NCI-H345 treated with DMSO at 0.1 percent for 48 hours (cell line): ENCODE measurements around the gene TACC3.
A peak's percentile ranks its signal among the peaks of the same experiment; 100 is the strongest.
"Not testable (repeated sequence)": the region's sequence is repeated elsewhere in the genome, so short reads cannot be mapped to it uniquely, and the experiment has no call there.

Experiments
- DNase-seq: peaks from one replicate; lab custom pipeline; 2025; ENCODE audit not compliant: unreplicated experiment; lab: John Stamatoyannopoulos, UW

Gene TACC3

DNA sequence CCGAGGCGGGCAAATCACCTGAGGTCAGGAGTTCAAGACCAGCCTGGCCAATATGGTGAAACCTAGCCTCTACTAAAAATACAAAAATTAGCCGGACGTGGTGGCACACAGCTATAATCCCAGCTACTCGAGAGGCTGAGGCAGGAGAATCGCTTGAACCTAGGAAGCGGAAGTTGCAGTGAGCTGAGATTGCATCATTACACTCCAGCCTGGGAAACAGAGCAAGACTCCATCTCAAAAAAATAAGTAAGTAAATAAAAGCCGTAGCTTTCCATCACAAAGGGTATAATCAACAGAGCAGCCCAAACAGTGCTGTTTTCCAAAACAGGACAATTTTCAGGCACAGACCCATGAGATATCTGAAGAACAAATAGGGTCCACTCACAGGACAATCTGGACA is 19.6 kb upstream of the TACC3 start:
- DNase-seq = not testable (repeated sequence)

DNA sequence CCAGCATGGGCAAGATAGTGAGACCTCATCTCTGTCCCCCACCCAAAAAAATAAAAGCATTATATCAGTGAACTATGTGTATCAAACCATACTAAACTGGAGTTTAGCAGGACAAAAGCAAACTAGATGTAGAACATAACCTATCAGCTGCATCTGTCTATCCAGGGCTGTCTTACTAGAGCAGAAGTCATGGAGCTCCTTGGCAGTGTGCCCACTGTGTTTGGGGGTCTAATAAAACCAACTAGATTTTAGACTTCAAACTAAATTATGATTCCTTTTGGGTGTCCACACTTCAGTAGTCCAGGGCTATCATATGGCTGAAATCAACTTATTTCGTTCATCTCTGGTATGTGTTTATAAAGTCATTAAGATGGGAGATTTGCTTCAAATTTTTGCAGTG is 17.5 kb upstream of the TACC3 start:
- DNase-seq = no peak

DNA sequence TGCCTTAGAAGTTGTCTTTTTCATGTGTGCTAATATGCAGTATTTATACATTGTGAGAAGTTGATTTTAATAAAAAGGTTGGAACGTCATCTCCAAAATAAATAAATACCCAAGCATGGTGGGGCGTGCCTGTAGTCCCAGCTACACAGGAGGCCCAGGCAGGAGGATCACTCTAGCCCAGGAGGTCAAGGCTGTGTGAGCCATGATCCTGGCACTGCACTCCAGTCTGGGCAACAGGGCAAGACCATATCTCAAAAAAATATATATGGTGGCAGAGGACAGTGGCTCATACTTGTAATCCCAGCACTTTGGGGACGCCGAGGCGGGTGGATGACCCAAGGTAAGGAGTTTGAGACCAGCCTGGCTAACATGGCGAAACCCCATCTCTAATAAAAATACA is 15.6 kb upstream of the TACC3 start:
- no peak for DNase-seq

DNA sequence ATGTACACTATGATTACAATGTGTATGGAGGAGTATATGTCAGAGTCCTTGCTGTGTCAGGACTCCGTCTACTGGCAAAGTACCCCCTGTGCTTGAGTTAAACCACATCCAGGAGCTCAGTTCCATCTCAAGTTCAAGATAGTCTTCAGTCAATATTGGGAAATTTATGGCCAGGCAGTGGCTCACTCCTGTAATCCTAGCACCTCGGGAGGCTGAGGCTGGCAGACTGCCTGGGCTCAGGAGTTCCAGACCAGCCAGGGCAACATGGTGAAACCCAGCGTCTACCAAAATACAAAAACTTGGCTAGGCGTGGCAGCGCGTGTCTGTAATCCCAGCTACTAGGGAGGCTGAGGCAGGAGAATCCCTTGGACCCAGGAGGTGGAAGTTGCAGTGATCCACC is 15.0 kb upstream of the TACC3 start:
- DNase-seq = no peak

DNA sequence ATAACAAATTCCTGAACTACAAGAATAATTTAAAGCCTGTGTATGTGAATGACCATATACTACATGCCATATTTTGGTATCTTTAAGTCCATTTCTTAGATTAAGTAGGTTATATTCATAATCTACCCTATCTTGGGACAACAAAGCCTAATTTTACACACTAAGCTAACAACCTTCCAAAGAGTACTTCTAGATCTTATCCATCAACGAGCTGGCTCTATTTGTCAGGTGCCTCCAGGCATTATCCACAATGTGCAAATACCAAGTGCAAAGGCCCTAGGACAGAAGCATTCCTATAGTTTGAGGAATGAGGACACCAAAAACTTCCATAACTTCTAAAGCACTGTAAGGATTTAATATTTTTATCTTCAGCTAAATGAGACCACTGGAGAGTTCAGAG is 12.7 kb upstream of the TACC3 start:
- no peak for DNase-seq

DNA sequence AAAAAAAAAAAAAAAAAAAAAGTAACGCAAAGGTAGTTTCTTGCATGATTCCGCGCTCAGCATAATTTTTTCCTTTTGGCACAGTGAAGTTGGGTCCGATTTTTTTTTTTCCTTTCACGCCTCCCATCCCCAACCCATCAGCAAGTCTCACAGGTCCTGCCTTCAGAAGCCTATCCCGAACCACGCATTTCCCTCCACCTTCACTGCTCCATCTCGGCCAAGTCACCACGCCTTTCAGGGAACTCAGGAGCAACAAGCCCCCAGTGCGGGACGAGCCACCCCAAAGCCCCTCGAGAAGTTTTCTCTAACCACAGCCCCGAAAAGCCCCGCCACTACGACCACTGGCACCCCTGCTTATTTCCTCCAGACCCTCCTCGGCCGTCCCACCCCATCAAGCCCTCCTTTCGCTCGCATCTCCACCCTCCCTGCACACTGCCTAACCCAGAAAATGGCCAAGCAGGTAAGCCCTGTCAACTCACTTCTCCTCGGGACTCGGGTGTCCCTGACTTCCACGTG is 10.2 kb upstream of the TACC3 start:
- DNase-seq = no peak

DNA sequence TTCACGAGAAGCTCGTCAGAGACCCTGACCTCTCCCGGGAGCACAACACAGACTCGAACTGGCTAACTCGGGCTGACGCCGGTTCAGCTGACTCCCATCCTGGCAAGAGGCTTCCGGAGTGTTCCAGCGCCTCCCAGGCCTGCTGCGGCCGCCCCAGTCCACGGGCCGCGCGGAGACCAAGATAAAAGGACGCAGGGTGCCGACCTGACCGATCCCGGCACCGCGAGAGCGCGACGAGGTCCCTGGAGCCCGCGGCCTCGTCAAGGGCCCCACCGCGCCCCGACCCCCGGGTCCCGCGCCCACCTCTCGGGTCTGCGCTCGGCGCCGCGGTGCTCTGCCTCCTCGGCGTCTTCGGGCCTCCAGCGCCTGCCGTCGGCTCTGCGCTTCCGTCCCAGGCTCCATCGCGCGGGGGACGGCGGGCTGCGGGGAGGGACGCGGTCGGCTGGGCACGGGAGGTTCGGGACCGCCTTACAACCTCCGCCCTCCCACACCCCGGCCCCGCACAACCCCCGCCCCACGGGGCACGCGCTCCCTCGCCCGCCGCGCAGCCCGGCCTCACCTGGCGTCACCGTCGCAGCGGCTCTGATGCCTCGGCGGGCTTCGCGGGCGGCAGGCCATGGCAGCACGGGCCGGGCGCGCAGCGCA is 9.6 kb upstream of the TACC3 start:
- no peak for DNase-seq

DNA sequence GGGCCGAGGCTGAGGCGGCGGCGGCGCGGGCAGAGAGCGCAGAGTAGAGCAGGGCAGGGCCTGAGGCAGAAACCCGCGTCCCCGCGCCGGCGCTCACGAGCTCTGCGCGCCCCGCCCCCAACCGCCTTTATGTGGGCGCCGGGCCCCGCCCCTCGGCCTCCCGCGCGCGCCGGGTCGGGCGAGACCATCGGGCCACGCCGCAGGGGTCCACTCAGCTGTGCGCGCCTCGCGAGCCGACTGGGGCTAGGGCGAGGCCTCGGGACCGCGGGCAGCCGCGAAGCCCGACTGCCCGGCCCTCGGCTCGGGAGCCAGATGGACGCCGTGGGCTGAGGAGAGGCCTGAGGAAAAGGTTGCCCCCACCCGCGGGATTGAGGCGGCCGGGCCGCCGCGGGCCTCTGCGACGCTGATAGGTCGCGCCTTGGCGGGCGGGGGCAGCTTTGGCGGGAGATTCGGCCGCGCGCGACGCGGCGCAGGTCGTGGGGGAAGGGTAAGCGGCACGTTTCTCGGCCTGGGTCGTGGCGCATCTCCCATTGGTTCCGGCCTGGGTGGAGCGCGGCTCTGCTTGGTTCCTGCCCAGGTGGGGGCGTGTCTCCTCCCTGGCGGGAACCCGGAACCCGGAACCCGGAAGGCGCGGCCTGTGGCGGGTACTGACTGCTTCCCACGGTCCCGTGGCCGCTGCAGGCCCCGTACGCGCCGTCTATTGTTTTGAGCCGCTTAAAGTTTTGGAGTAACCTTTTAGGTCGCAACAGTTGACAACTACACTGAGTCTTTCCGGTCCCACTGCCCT is 8.9 kb upstream of the TACC3 start, which contains the start of gene SLBP:
Gene SLBP, minus strand, starts transcription at position 104 of the 787 bp plus-strand sequence. CDS start 131 bp downstream, outside the sequence.
- peak; percentile 90 for DNase-seq

DNA sequence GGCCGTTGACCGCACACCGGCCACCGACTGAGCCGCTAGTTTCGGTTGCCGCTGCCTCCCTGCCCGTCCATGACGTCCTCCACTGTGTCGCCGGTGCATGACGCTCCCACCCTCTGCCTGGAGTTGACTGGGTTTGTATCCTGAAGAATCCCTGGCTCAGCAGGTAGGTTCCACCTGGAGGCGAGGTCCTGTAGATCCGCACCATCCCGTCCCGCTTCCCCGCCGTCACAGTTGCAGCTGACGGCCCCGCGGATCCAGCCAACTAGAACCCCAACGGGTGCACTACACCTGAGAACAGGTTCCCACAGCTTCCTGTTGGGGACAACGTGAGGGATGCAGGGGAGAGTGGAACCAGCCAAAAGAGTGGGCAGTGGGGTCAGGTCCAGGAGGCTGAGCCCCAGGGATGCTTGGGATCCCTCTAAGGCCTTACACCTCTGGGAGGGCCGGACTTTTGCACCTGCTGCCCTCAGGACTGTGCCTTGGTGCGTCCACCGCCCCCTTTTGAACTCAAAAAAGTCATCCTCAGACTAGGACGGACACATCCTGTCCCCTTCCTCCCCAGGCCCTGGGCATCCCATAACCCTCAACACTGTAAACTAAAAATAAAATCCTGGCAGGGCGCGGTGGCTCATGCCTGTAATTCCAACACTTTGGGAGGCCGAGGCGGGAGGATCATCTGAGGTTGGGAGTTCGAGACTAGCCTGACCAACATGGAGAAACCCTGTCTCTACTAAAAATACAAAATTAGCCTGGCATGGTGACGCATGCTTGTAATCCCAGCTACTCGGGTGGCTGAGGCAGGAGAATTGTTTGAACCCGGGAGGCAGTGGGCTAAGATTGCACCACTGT is 8.1 kb upstream of the TACC3 start:
- DNase-seq = no peak

DNA sequence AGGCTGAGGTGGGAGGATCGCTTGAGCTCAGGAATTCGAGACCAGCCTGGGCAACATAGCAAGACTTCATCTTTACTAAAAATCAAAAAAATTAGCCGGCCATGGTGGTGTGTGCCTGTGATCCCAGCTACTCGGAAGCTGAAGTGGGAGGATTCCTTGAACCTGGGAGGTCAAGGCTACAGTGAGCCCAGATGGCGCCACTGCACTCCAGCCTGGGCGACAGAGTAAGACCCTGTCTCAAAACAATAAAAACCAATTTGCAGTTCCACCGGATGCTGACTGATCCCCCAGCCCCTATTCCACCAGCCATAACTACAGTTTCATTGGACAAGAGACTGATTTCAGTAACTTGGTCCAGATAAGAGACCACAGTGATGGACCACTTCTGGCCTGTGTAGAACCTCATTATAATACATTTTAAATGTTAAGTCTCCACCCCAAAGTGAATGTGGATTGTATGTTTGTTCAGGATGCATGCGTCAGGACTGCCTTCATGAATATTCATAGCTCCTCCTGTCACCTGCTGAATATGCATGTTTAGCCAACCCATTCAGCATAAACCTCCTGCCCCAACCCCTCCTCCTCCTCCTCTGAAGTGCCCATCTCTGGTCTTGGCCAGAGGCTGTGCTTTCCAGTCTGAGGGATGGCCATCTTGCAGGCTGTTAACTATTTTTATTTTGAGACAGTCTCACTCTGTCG is 6.9 kb upstream of the TACC3 start:
- no peak for DNase-seq

DNA sequence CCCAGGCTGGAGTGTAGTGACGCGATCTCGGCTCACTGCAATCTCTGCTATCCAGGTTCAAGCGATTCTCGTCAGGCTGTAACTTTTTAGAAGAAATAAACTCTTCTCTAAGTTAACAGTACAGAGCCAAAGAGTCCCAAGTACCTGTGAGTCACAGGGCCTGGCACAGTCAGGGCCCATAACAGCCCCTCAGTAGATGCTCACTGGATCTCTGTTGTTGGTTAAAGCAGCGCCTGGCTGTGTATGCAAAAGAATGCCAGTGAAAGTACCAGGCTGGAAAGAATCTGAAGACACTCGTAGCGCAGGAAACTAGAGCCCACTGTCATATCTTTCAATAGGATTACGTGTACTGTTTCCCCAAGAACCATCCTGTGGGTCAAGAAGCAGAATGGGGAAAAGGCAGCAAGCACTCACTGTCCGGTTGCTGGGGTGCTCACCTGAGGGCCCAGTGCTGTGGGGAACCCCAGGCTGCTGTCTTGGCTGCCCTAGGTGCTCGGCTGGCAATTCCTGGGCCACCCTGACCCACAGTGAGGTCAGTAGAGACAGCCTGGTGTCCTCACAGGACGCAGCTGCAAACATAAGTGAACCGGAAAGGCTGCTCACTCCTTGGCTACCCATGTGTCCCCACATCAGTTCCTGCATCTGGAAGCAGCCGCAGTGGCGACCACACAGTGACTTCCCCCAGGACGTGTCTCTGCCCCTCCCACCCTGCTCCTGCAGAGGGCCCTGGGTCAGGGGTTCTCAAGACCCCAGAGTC is 6.1 kb upstream of the TACC3 start:
- DNase-seq = no peak

DNA sequence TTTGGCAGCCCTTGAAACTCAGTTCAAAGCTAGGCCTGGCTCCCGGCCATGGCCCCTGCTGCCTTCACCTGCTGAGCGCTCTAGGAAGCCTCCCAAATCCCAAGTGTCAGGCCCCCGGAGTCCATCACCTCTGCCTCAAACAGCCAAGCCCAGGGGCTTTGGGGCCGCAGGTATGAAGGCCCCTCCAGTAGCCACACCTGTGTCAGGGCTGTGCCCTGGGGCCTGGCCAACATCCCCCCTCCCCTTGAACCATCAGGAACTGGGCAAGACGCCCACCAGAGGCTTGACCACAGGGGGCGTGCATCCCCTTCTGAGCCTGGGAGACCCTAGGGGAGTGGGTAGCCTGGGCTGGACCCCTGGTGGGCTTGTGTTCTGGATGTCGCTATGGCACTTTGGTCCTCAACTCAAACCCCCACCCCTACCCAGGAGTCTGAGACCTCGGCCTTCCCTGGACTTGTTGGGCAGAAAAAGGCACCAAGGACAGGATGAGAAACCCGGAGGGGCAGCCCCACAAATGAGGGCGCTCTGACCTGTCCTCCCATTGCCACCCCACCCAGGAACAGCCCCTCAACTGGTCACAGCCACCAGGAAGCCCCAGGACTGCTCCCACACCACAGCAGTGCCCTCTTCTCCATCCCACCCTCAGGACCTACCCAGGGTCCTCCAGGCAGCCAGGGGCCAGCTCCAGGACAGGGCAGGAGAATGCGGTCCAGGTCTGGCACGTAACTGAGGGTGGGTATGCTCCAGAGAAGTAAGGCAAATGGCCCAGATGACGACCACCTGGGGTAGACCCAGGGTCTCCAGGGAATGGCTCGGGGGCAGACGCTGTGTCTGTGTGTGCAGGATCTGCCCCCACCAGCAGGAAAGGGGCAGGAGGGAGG is 5.0 kb upstream of the TACC3 start:
- DNase-seq = no peak

DNA sequence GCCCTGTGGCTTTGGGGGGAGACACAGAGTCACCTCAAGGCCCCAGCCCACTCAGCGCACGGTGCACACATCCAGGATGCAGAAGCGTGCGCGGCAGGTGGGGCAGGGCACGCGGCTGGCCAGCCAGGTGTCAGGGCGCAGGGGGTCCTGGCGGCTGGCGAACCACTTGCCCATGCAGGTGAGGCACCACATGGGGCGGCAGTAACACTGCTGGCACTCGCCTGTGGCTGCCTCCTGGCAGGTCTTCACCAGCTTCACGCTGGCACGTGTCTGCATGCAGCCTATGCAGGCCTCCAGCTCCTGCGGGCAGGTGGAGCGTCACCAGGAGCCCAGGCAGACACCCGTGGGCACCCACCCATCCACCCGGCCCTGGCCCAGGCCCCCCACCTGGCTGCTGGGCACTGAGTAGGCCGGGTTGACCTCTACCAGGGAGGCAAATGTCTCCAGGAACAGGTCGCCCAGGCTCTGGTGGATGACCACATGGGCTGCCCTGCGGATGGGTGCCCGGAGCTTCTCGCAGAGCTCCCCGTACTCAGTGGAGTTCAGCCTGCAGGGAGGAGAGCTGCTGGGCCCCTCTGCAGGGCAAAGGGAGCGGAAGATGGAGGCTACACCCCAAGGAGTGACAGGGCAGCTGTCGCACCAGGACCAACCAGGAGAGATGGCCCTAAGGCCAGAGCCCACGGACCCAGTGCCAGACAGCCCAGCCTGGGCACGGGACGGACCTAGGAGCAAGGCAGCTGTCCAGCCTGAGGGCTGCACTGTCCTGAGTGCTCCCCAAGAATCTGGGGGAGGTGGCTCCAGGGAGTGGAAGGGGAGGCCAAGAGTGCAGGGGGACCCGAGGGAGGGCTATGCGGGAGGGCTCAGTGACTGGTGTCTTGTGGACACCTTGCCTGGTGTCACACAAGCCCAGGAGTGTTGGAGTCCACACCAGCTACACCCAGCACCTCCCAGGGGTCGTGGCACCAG is 3.9 kb upstream of the TACC3 start:
- DNase-seq = peak; percentile 57

DNA sequence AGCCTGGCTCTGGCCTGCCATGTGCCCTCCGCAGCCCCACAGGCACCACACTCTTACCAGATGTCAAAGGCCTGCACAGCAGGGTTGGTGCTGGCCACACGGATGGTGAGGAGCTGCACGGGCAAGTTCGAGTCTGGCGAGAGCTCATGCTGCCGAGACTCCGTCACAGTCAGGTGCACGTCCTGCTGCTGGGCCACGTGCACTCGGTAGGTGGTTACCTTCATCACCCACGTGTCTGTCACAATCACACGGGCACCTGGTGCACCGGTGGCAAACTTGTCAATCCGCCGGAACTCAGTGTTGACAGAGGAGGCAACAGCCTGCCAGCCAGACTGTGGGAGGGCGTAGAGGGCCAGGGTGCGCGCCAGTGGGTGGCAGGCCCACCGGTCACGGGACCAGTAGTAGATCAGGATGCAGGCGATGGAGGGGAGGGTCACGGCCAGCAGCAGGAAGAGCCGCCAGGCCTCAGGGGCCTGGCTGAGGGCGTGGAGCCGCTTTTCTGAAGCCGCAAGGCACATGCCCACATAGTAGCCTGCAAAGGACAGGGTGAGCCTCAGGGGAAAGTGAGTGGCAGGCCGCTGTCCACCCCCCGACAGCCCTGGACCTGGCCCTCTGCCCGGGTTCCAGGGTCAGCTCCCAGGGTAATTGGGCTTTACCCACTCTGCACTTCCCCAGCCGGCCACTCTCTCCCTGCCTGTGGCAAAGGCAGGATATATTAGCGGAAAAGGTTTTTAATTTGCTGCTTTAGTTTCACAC is 3.0 kb upstream of the TACC3 start:
- DNase-seq = no peak

DNA sequence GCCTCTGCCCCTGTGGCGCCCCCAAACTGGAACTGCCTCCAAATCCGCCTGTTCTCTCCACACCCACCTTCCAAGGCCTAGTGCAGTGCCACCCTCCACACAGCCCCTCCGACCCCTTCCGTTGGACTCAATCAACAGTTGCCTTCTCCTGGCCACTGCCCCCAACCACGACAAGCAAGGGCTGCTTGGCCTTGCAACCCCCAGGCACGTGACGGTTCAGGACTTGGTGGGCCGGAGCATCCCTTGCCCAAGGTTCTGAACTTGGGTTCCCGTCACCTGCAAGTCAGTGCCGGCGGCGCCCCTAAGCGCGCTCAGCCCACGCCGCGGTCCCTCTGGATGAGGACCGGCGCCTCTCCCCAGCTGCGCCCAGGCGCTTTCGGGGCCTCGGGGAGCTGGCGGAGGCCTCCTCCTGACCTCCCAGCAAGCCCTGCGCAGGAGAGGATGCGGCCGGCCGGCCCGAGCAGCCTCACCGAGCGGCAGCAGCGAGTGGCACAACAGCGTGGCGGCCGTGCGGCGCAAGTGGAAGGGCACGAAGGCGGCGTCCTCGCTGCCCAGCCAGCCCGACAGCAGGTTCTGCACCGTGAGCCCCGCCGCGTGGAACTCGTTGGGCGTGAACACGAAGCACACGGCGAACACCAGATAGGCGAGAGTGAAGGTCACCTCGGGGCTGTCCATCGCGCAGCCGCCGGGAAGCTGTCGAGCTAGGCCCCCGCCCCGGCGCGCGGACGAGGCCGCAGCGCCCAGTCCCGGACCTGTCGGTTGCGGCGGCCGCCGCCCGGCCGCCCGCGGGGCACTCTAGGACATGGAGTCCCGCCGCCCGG is 948 bp upstream of the TACC3 start:
- no peak for DNase-seq
